Neural progenitor cell (in vitro differentiated cells): ENCODE results near the gene TMEM63C.

Experiments used
- EZH2 ChIP-seq: fragments of 200-600 bp; sonication (generic); IDR thresholded peaks from 2 replicates; pipeline ENCODE4 v1.6.1; 2017; ENCODE audit warnings: antibody characterized with exemption, mild to moderate bottlenecking, moderate library complexity
- EZH2phosphoT487 ChIP-seq: fragments of 200-600 bp; sonication (generic); IDR thresholded peaks from 2 replicates; pipeline ENCODE4 v1.6.1; 2017; ENCODE audit warnings: antibody characterized with exemption
- TF ChIP-seq, protein P1 (sequence below): fragments of 200-600 bp; sonication (generic); IDR thresholded peaks from 2 replicates; pipeline ENCODE4 v1.5.1; 2017; ENCODE audit warnings: antibody characterized with exemption, mild to moderate bottlenecking

DNA sequence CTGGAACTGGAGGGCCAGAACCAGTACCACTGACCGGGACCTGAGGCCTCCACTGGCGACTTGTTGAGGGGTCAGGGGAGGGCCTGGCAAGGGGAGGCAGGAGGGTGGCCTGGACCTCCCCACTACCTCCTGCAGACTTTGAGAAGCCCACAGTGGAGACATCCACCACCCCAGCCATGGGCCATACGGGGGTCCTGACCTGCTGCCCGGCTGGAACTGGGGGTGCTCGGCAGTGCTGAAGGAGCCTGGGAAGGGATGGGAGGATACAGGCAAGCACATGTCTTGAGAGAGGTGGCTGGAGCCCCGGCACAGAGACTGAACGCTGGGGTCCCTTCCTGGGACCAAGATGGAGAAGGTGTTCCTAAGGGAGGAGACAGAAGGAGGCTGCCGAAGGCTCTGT is 75.1 kb downstream of the TMEM63C start:
- TF ChIP-seq, protein P1, sequence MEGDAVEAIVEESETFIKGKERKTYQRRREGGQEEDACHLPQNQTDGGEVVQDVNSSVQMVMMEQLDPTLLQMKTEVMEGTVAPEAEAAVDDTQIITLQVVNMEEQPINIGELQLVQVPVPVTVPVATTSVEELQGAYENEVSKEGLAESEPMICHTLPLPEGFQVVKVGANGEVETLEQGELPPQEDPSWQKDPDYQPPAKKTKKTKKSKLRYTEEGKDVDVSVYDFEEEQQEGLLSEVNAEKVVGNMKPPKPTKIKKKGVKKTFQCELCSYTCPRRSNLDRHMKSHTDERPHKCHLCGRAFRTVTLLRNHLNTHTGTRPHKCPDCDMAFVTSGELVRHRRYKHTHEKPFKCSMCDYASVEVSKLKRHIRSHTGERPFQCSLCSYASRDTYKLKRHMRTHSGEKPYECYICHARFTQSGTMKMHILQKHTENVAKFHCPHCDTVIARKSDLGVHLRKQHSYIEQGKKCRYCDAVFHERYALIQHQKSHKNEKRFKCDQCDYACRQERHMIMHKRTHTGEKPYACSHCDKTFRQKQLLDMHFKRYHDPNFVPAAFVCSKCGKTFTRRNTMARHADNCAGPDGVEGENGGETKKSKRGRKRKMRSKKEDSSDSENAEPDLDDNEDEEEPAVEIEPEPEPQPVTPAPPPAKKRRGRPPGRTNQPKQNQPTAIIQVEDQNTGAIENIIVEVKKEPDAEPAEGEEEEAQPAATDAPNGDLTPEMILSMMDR = no peak
- TF ChIP-seq EZH2 (no peak), EZH2phosphoT487 (no peak)
